Sigmoid colon (tissue), 7 donors: ENCODE data around the gene GOLGA8B. TPM values are rescaled to one million over a fixed set of nuclear protein-coding genes. Genes with fewer than 3 reads are reported as not detected.

ENCODE experiments used
- DNase-seq: peaks from one replicate; pipeline ENCODE4 v3.0.0-alpha.2; 2019
- H3K27ac ChIP-seq, 4 donors: fragments of 200-600 bp; sonication (generic); one replicate each; pipeline ENCODE4 v1.5.1; 2016 to 2019; ENCODE audit warnings: mild to moderate bottlenecking in 1 of 4
- H3K27me3 ChIP-seq, 3 donors: fragments of 200-600 bp; sonication (generic); one replicate each; pipeline ENCODE4 v1.5.1; 2019; ENCODE audit warnings: mild to moderate bottlenecking in 1 of 3
- H3K36me3 ChIP-seq, 4 donors: fragments of 200-600 bp; sonication (generic); one replicate each; pipeline ENCODE4 v1.5.1; 2016 to 2019
- H3K4me1 ChIP-seq, 4 donors: fragments of 200-600 bp; sonication (generic); one replicate each; pipeline ENCODE4 v1.5.1; 2017 to 2019
- H3K4me3 ChIP-seq, 4 donors: fragments of 200-600 bp; sonication (generic); one replicate each; pipeline ENCODE4 v1.5.1; 2017 to 2019; ENCODE audit warnings: mild to moderate bottlenecking in 2 of 4, moderate library complexity in 1 of 4
- H3K9me3 ChIP-seq, 4 donors: fragments of 200-600 bp in 3 of 4; sonication (generic) in 3 of 4; one replicate each; pipeline versions ENCODE4 v1.5.1 to v1.6.1; 2013 to 2019
- EP300 ChIP-seq, 4 donors: sonication (generic); formaldehyde crosslinking; IDR thresholded peaks; one replicate each; pipeline ENCODE4 v1.6.1; 2017; ENCODE audit warnings: antibody characterized with exemption in 4 of 4
- POLR2A ChIP-seq, 2 donors: fragments of 450-650 bp; IDR thresholded peaks; one replicate each; pipeline ENCODE4 v1.6.1; 2016; ENCODE audit warnings: antibody characterized with exemption in 2 of 2, mild to moderate bottlenecking in 2 of 2, moderate library complexity in 2 of 2
- POLR2AphosphoS5 ChIP-seq, 4 donors: sonication (generic); formaldehyde crosslinking; IDR thresholded peaks; one replicate each; pipeline ENCODE4 v1.6.1; 2017; ENCODE audit warnings: antibody characterized with exemption in 4 of 4
- WGBS, 2 donors: extraction: QIAGEN DNeasy Blood & Tissue Kit; methylation state at CpG; one replicate each; pipeline ENCODE4 v1.1.7; 2013; 5-methylcytosine and 5-hydroxymethylcytosine counted together
- intact Hi-C: fragments of 100-400 bp; cut with DNase I; formaldehyde crosslinking; loops from one replicate; pipeline ENCODE4 v1.15.1; 2023
- polyA plus RNA-seq, 3 donors: library from polyadenylated mRNA; stranded (reverse); fragments of 200-250 nt; gene quantifications; one replicate each; pipeline ENCODE4 v1.2.3, GENCODE V29; 2013
- total RNA-seq, 4 donors: library from RNA; depleted of rRNA; stranded (reverse); fragments of >200 nt; gene quantifications; one replicate each; pipeline ENCODE4 v1.1.0, GENCODE V29; 2016
- TF ChIP-seq, protein P1 (sequence below), 4 experiments: fragments of 450-650 bp in 3 of 4; fragments of 200-600 bp in 1 of 4; IDR thresholded peaks; one replicate each; pipeline ENCODE4 v1.5.1; 2016 to 2019; ENCODE audit warnings: antibody characterized with exemption in 4 of 4, mild to moderate bottlenecking in 3 of 4, moderate library complexity in 2 of 4
- donor health status: healthy with polysubstance abuse.
- donor health status: Bipolar disorder and iron deficiency.
- donor health status: healthy.

Gene GOLGA8B
- total and polyA plus RNA-seq, 7 donors: 1.2 to 102 (median 57.6) TPM

DNA sequence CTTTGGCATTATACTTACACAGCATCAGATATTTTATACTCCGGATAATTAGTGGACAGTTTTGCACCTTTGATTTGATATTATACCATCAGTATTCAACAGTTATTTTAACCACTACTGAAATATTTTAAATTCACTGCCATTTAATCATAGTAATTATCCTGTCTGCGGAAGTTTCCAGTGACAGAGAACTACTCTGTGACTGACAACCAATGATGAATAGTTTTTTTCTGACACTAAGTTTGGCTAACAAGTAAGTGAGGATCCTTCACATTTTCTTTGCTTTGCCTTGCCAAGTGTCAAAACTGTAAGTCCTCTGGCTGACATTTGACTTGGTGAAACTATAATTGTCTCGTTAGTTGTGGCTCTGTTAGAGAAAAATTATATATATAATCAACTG, 30.5 kb upstream of the GOLGA8B start:
- TF ChIP-seq POLR2A (IDR thresholded peaks at IDR 0.05) (no peak), POLR2AphosphoS5 (IDR thresholded peaks at IDR 0.05) (no peak), EP300 (IDR thresholded peaks at IDR 0.05) (no peak)
- TF ChIP-seq, protein P1, sequence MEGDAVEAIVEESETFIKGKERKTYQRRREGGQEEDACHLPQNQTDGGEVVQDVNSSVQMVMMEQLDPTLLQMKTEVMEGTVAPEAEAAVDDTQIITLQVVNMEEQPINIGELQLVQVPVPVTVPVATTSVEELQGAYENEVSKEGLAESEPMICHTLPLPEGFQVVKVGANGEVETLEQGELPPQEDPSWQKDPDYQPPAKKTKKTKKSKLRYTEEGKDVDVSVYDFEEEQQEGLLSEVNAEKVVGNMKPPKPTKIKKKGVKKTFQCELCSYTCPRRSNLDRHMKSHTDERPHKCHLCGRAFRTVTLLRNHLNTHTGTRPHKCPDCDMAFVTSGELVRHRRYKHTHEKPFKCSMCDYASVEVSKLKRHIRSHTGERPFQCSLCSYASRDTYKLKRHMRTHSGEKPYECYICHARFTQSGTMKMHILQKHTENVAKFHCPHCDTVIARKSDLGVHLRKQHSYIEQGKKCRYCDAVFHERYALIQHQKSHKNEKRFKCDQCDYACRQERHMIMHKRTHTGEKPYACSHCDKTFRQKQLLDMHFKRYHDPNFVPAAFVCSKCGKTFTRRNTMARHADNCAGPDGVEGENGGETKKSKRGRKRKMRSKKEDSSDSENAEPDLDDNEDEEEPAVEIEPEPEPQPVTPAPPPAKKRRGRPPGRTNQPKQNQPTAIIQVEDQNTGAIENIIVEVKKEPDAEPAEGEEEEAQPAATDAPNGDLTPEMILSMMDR (IDR thresholded peaks at IDR 0.05): no peak
- Histone ChIP-seq H3K36me3 (no peaks in the 10 kb centered on the region), H3K27me3 (no peaks in the 10 kb centered on the region), H3K27ac (no peak overlapping the region), H3K9me3 (no peaks in the 10 kb centered on the region), H3K4me3 (no peak overlapping the region), H3K4me1 (peaks cover 0 to 25% (median 13%) of the 10 kb centered on the region in 4 donors)
- 81 to 89% methylated on average over 3 of the region's 3 CpGs for WGBS, 2 donors
- DNase-seq: no peak
- intact Hi-C loops: no loop called here

DNA sequence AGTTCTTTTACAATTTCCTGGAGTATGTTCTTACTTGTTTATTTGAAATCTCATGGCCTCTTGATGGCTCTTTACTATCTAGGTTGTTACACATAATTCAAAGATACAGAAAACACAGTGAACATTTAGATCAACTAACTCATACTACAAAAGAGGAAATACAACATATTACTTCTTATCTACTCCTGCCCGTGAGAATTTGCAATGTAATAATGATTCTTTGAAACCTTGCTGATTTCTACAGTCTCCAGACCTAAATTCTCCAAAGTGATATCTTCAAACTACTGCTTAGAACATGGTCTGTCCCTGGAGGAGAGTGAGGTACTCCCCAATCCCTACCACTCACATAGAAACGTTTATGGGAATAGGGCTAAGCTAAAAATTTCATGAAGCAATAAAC, 29.9 kb upstream of the GOLGA8B start:
- WGBS, 2 donors: 7 to 16% methylated on average over 2 of the region's 2 CpGs
- H3K4me1 ChIP-seq: peaks cover 0 to 21% (median 12%) of the 10 kb centered on the region in 4 donors
- no peaks in the 10 kb centered on the region for H3K27me3 ChIP-seq
- DNase-seq: no peak
- intact Hi-C loops: no loop called here
- H3K36me3 ChIP-seq: no peaks in the 10 kb centered on the region
- no peaks in the 10 kb centered on the region for H3K9me3 ChIP-seq
- TF ChIP-seq EP300 (IDR thresholded peaks at IDR 0.05) (no peak), POLR2AphosphoS5 (IDR thresholded peaks at IDR 0.05) (no peak), POLR2A (IDR thresholded peaks at IDR 0.05) (no peak)
- TF ChIP-seq, protein P1 (IDR thresholded peaks at IDR 0.05): no peak
- H3K4me3 ChIP-seq: no peak overlapping the region
- H3K27ac ChIP-seq: no peak overlapping the region

DNA sequence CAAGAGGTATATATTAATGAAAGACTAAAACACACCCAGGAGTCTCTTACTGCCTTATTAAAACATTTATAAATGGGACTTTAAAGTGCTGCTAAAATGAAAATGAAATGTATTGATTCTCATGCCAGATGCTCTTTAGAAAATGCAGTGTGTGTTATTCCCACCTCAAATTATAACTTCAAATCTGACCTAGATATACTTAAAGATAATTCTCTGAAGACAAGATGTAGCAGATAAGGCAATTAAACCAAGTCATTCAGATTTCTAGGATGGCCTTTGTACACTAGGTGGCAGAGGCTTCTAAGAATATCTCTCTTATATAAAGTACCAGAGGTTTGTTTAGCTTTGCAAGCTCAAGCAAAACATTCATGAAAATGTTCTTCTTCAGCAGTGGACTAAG, 26.9 kb upstream of the GOLGA8B start:
- TF ChIP-seq POLR2A (IDR thresholded peaks at IDR 0.05) (no peak), POLR2AphosphoS5 (IDR thresholded peaks at IDR 0.05) (no peak), EP300 (IDR thresholded peaks at IDR 0.05) (no peak)
- TF ChIP-seq, protein P1 (IDR thresholded peaks at IDR 0.05): no peak
- Histone ChIP-seq H3K9me3 (no peaks in the 10 kb centered on the region), H3K4me1 (no peaks in the 10 kb centered on the region), H3K4me3 (no peak overlapping the region), H3K27me3 (no peaks in the 10 kb centered on the region), H3K36me3 (no peaks in the 10 kb centered on the region), H3K27ac (no peak overlapping the region)
- DNase-seq: no peak
- intact Hi-C loops: no loop called here

DNA sequence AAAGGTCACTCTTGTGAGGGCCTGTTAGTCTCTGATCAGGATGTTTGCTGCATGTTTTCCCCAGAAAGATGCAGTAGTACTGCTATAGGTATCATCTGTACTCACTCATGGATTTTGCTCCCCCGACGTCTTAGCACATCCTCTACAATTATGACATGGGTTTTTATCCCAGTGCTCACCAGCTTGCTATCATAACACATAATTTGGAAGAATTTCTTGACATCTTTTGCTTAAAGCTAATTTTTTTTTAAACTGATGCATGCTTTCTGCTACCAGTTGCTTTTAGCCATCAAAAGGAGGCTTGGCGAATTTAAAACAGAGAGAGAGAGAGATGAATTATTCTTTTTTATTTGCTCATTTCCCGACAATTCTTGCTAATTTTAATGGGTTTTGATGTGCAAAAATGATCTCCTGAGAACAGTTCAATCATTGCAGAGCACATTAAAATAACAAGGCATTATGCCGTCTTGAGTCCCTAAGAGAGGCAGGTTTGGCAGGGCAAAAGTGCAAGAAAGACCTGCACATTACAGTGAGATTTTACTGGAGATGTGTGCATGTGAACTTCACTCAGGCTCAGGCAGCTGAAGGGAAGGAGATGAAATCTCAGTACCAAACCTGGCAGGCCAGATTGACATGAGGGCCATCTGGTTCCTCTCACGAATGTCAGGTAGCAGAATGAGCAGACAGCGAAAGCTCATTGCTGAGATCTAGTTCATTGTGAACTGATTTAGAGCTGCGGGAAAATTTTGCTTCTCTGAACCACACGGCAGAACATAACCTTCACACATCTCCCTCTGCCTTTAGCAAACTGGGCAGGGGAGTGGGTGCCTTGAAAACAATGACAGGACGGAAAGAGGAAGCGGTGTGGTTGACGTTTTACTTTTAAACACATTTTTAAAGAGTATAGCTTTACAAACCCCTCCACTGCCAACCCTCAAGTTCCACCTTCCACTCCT, 25.9 kb upstream of the GOLGA8B start:
- no peak for DNase-seq
- Histone ChIP-seq H3K4me1 (no peaks in the 10 kb centered on the region), H3K27ac (no peak overlapping the region), H3K36me3 (no peaks in the 10 kb centered on the region), H3K4me3 (no peak overlapping the region), H3K9me3 (no peaks in the 10 kb centered on the region), H3K27me3 (no peaks in the 10 kb centered on the region)
- TF ChIP-seq EP300 (IDR thresholded peaks at IDR 0.05) (no peak), POLR2AphosphoS5 (IDR thresholded peaks at IDR 0.05) (no peak), POLR2A (IDR thresholded peaks at IDR 0.05) (no peak)
- TF ChIP-seq, protein P1 (IDR thresholded peaks at IDR 0.05): no peak
- WGBS, 2 donors: 49 to 63% methylated on average over 12 of the region's 12 CpGs
- intact Hi-C loops: no loop called here
